ENCODE results near the gene HLF. TPM values are rescaled to one million over a fixed set of nuclear protein-coding genes. Genes with fewer than 3 reads are reported as not detected.

Gene HLF
- polyA plus RNA-seq, 2 donors = 6.4 to 12.7 TPM

DNA sequence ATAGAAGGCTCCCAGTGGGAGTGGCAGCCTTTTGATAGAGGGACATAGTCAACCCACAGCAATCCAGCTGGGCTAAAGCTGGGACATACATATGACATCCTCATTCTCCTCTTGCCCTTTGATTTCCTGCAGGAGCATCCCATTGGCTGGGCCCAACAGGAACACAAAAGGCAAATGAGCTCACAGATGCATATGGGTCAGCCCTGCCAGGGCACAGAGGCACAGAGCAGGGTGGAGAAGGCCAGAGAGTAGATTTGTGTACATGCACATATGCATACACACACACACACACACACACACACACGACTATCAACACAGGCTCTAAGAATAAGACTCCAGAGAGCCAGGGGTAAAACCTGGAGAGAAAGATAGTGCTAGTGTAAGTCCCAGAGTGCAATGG lies 98.3 kb downstream of the HLF start:
- H3K27ac ChIP-seq (ENCODE audit: low read depth in 2 of 2, low read length in 1 of 2) = no peak overlapping the region
- no peaks in the 10 kb centered on the region for H3K36me3 ChIP-seq (ENCODE audit: control insufficient read depth in 2 of 2, insufficient read depth in 2 of 2, low read length in 1 of 2)
- H3K27me3 ChIP-seq (ENCODE audit: control insufficient read depth in 1 of 2, insufficient read depth in 2 of 2, low read length in 2 of 2) = no peaks in the 10 kb centered on the region
- H3K4me1 ChIP-seq (ENCODE audit: control insufficient read depth in 2 of 2, insufficient read depth in 2 of 2, low read length in 1 of 2) = no peaks in the 10 kb centered on the region
- no peaks in the 10 kb centered on the region for H3K9me3 ChIP-seq (ENCODE audit: control insufficient read depth in 2 of 2, insufficient read depth in 1 of 2, low read depth in 1 of 2, low read length in 1 of 2)
- H3K4me3 ChIP-seq (ENCODE audit: low read depth in 1 of 2, low read length in 2 of 2) = no peak overlapping the region
- WGBS, 2 donors = 67 to 85% methylated on average over 1 of the region's 1 CpG

DNA sequence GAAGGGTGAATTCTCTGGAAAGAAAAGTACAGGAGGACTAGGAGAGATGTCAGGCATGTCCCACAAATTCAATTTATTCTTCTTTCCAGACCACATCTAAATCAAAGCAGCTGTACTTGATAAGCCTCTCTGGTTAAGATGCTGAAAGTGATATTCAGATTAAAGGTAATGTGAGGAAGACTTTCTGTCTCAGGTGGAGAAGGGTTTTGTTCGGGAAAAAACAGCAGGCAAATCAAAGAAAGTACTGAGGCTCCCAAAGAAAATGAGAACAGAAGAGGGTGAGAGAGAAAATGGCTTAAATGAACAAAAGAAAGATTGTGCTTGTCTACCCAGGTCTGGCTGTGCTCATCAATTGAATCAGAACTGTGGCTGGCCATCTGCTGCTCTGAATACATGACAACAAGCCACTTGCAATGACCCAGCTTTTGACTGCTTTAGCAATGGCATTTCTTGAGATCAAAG lies 101.3 kb downstream of the HLF start:
- H3K4me3 ChIP-seq (ENCODE audit: low read depth in 1 of 2, low read length in 2 of 2) = no peak overlapping the region
- 89 to 91% methylated on average over 1 of the region's 1 CpG for WGBS, 2 donors
- no peak overlapping the region for H3K27ac ChIP-seq (ENCODE audit: low read depth in 2 of 2, low read length in 1 of 2)
- no peaks in the 10 kb centered on the region for H3K36me3 ChIP-seq (ENCODE audit: control insufficient read depth in 2 of 2, insufficient read depth in 2 of 2, low read length in 1 of 2)
- H3K9me3 ChIP-seq (ENCODE audit: control insufficient read depth in 2 of 2, insufficient read depth in 1 of 2, low read depth in 1 of 2, low read length in 1 of 2) = no peaks in the 10 kb centered on the region
- H3K27me3 ChIP-seq (ENCODE audit: control insufficient read depth in 1 of 2, insufficient read depth in 2 of 2, low read length in 2 of 2) = no peaks in the 10 kb centered on the region
- H3K4me1 ChIP-seq (ENCODE audit: control insufficient read depth in 2 of 2, insufficient read depth in 2 of 2, low read length in 1 of 2) = no peaks in the 10 kb centered on the region

DNA sequence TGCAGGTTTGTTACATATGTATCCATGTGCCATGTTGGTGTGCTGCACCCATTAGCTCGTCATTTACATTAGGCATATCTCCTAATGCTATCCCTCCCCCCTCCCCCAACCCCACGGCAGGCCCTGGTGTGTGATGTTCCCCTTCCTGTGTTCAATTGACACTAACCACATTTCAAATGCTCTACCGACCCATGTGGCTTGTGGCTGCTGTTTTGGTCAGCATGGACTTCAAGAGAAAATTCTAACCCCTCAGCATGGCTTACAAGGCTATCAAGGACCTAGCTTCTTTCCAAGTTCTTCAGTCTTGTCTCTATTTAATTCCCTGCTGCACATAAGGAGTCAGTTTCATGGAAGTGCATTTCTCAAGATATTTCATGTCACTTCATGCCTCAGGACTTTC lies 103.9 kb downstream of the HLF start:
- Histone ChIP-seq H3K27me3 (ENCODE audit: control insufficient read depth in 1 of 2, insufficient read depth in 2 of 2, low read length in 2 of 2) (no peaks in the 10 kb centered on the region), H3K36me3 (ENCODE audit: control insufficient read depth in 2 of 2, insufficient read depth in 2 of 2, low read length in 1 of 2) (no peaks in the 10 kb centered on the region), H3K9me3 (ENCODE audit: control insufficient read depth in 2 of 2, insufficient read depth in 1 of 2, low read depth in 1 of 2, low read length in 1 of 2) (no peaks in the 10 kb centered on the region), H3K4me3 (ENCODE audit: low read depth in 1 of 2, low read length in 2 of 2) (no peak overlapping the region), H3K27ac (ENCODE audit: low read depth in 2 of 2, low read length in 1 of 2) (no peak overlapping the region), H3K4me1 (ENCODE audit: control insufficient read depth in 2 of 2, insufficient read depth in 2 of 2, low read length in 1 of 2) (no peaks in the 10 kb centered on the region)
- 56 to 63% methylated on average over 3 of the region's 3 CpGs for WGBS, 2 donors

Other genes with a start within 250 kb of the HLF start
- 1 to 10 TPM; 2.7 to 3.5 TPM for gene MMD, start 156.9 kb downstream of the HLF start, polyA plus RNA-seq
- not detected for gene SMIM36, start 246.5 kb downstream of the HLF start, polyA plus RNA-seq

Data from esophagus (tissue), 2 donors.